Measurements from ENCODE around the gene CCDC88B. TPM values are rescaled to one million over a fixed set of nuclear protein-coding genes. Genes with fewer than 3 reads are reported as not detected.

CCDC88B gene
- total and polyA plus RNA-seq, 9 of the 15 experiments (the other 6 are each of a cell fraction or from before 2014, with no cell fraction given), result 0.13 to 18.1 (median 7.9) TPM

GRCh38 chr11:64342869-64343745, 3.1 kb downstream of the CCDC88B start (continued):
- TF ChIP-seq TAF1 (IDR thresholded peaks at IDR 0.05; ENCODE audit: control insufficient read depth, extremely low read depth, insufficient read depth, low read length, severe bottlenecking) (no peak), SMAD2 (IDR thresholded peaks at IDR 0.05; ENCODE audit: low read depth, low read length) (no peak), ZSCAN32 (CRISPR knock-in tag; IDR thresholded peaks at IDR 0.05) (no peak), MEF2A (IDR thresholded peaks at IDR 0.05; ENCODE audit: control insufficient read depth, low read depth, low read length) (no peak), GTF2E2 (tag; IDR thresholded peaks at IDR 0.05) (no peak), MIER1 (IDR thresholded peaks at IDR 0.05; ENCODE audit: low read depth) (no peak), PCBP1 (IDR thresholded peaks at IDR 0.05; ENCODE audit: low read depth, low read length, poor library complexity, severe bottlenecking) (no peak), ZNF407 (IDR thresholded peaks at IDR 0.05; ENCODE audit: low read depth) (no peak), KLF6 (CRISPR knock-in tag; IDR thresholded peaks at IDR 0.05; ENCODE audit: borderline replicate concordance) (no peak), ATF1 (CRISPR knock-in tag; IDR thresholded peaks at IDR 0.05) (no peak), ATF1 (tag; IDR thresholded peaks at IDR 0.05) (no peak), ZFP30 (CRISPR knock-in tag; IDR thresholded peaks at IDR 0.05; ENCODE audit: borderline replicate concordance) (no peak), ZNF239 (CRISPR knock-in tag; IDR thresholded peaks at IDR 0.05) (no peak), POLR3G (IDR thresholded peaks at IDR 0.05; ENCODE audit: extremely low read depth, insufficient read length, insufficient replicate concordance) (no peak)
- TF ChIP-seq, protein P1, sequence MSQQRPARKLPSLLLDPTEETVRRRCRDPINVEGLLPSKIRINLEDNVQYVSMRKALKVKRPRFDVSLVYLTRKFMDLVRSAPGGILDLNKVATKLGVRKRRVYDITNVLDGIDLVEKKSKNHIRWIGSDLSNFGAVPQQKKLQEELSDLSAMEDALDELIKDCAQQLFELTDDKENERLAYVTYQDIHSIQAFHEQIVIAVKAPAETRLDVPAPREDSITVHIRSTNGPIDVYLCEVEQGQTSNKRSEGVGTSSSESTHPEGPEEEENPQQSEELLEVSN (IDR thresholded peaks at IDR 0.05; ENCODE audit: borderline replicate concordance in 1 of 2, extremely low read depth in 1 of 2, insufficient read depth in 1 of 2, insufficient read length in 1 of 2, low read depth in 1 of 2, low read length in 1 of 2, poor library complexity in 1 of 2, severe bottlenecking in 1 of 2), result no peak
- TF ChIP-seq, protein P2, sequence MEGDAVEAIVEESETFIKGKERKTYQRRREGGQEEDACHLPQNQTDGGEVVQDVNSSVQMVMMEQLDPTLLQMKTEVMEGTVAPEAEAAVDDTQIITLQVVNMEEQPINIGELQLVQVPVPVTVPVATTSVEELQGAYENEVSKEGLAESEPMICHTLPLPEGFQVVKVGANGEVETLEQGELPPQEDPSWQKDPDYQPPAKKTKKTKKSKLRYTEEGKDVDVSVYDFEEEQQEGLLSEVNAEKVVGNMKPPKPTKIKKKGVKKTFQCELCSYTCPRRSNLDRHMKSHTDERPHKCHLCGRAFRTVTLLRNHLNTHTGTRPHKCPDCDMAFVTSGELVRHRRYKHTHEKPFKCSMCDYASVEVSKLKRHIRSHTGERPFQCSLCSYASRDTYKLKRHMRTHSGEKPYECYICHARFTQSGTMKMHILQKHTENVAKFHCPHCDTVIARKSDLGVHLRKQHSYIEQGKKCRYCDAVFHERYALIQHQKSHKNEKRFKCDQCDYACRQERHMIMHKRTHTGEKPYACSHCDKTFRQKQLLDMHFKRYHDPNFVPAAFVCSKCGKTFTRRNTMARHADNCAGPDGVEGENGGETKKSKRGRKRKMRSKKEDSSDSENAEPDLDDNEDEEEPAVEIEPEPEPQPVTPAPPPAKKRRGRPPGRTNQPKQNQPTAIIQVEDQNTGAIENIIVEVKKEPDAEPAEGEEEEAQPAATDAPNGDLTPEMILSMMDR (IDR thresholded peaks at IDR 0.05 in 2 of 3, conservative IDR thresholded peaks at IDR 0.05 in 1 of 3; ENCODE audit: insufficient read depth in 2 of 3, low read depth in 1 of 3, low read length in 3 of 3), result no peak
